LNCAP (cell line): Measurements from ENCODE around the gene ST6GALNAC3.

Source experiments
- TF ChIP-seq, protein P1 (sequence below): fragments of 450-650 bp; IDR thresholded peaks from 2 replicates; pipeline ENCODE4 v1.5.1; 2017; ENCODE audit warnings: mild to moderate bottlenecking

The ST6GALNAC3 gene

DNA sequence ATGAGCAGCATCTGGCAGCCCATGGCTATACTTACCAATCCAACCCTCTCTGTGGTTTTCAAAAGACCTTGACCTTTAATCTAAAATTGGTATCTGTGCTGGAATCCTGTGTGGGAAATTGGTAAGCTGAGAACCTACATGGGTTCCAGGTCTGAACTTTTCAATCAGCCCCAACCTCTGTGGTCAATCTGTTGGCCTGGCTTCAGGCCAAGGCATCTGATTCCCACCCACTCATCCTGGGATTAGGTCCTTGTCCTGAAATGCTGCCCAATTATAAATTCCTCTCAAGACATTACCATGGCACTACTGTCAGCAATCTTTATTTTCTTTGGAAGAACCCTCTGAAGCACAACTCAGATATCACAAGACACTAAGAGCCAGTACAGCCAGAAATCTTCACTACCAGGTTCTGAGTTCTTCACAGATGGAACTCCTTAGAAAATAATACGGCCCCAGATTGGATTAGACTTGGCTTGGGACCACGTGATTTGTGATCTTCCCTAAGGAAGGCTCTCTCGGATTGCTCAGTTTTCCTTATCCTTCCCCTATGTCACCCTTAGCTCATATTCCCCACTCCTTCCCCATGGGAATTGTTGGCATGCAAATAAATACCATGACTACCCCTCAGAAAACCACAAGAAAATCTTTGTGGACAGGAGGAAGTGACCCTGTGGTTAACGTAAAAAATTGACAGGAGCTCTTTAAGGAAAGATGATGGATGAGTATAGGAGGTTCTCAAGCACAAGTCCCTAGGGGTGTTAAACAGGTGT is 584.8 kb downstream of the ST6GALNAC3 start:
- TF ChIP-seq, protein P1, sequence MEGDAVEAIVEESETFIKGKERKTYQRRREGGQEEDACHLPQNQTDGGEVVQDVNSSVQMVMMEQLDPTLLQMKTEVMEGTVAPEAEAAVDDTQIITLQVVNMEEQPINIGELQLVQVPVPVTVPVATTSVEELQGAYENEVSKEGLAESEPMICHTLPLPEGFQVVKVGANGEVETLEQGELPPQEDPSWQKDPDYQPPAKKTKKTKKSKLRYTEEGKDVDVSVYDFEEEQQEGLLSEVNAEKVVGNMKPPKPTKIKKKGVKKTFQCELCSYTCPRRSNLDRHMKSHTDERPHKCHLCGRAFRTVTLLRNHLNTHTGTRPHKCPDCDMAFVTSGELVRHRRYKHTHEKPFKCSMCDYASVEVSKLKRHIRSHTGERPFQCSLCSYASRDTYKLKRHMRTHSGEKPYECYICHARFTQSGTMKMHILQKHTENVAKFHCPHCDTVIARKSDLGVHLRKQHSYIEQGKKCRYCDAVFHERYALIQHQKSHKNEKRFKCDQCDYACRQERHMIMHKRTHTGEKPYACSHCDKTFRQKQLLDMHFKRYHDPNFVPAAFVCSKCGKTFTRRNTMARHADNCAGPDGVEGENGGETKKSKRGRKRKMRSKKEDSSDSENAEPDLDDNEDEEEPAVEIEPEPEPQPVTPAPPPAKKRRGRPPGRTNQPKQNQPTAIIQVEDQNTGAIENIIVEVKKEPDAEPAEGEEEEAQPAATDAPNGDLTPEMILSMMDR: no peak

DNA sequence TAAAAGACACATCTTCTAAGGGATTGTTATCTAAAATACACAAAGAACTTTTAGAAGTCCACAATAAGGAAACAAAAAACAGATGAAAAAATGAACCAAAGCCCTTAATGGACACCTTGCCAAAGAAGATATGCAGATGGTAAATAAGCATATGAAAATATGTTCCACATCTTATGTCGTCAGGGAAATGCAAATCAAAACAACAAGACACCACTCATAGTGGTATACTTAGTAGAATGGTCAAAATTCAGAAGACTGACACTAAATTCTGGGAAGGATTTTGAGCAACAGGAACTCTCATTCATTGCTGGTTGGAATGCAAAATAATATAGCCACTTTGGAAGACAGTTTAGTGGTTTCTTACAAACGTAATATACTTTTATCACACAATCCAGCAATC is 587.0 kb downstream of the ST6GALNAC3 start:
- TF ChIP-seq, protein P1: no peak

DNA sequence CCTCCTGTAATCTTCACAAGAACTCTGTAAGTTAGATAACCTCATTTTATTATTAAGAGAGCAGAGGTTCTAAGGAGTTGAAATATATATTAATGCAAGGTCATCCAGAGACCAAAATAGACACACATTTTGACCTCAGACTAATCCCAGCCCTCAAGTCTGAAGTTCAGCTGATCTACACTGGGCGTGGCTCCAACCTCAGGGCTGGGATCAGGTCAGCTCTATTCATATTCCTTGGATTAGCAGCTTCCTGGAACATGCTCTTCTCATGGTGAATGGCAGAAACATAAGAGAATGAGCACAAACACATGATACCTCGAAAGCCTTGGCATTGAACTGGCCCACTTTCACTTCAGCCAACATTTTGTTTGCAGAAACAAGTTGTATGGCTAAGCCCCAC is 592.0 kb downstream of the ST6GALNAC3 start:
- TF ChIP-seq, protein P1: no peak

DNA sequence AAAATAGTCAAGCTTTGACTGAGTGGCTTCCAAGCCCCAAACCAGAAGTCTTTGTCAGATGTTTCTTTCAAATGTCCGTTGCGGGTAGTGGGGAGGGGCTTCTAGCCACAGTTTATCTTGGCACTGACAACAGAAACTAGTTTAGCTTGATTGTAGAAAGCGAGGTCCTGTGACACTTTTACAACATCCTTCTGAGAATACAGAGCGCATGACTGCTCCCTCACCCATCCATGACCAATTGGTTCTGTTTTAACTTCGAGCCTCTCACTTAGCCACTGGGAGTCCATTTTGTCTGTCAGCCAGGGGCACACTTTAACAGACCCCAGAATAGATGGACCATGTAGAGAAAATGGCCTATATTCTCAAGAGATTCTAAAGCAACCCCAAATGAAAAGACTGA is 593.5 kb downstream of the ST6GALNAC3 start:
- TF ChIP-seq, protein P1: no peak

DNA sequence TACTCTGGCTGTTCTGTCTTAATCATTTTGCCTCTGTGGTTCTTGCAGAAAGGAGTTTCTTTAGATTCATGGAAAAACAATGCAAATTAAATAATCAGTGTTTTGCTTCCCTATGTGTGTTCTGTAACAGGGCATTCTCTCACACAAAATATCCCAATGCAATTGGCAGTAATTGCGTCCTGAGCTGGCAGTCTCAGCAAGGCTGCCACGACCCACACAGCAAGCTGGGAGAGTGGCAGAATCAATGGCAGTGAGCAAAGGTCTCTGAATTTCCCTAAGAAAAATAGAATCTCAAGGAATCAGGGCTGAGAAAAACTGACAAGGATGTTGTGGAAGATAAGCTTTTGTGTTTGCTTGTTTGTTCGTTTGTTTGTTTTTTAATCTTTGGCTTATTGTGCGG is 594.6 kb downstream of the ST6GALNAC3 start:
- TF ChIP-seq, protein P1: no peak

DNA sequence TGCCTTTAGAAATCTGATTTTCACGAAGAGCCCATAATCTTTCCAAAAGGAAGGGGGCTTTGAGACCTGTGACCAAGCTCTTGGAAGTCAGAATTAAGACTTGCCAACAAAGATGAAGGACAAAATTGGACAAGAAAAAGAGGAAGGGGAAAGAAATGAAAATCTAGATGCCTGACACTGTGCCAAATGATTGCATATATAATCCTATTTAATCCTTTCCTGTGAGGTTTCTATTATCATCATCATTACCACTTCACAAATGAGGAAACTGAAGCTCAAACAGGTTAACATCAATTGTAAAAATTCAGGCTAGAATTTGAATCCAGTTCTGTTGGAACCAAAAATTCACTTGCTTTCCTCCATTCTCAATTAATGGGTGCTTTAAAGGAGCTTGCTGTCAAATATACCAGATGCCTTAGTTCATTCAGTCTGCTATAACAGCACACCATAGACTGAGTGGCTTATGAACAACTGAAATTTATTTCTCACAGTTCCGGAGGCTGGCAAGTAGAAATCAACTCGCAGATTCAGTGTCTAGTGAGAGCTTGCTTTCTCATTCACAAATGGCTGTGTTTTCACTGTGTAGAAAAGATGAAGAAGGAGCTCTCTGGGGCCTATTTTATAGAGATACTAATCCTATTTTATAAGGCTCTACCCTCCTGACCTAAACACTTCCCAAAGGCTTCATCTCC is 595.2 kb downstream of the ST6GALNAC3 start:
- TF ChIP-seq, protein P1: no peak

DNA sequence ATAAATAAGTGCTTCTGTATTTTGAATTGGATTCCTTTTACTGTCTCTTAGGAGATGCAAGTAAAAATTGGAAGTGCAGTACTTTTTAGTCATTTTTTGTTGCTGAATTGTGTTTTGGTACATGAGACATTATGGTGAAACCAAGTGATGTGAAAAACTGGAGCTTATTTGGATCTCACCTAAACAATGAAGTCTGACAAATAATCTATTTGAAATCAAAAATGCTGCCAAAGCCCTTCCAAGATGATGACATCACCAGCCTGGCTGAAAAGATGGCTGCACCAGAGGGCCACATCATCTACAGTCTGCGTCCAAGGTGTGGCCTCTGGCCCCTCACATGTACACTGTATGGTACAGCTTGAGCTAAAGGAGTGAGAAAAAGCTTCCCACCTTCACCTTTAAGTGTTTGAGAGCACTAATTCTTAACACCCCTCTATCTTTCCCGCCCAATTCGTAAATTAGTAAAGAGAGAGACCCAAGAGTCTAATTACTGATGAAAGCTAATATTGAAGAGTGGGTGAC is 600.2 kb downstream of the ST6GALNAC3 start:
- TF ChIP-seq, protein P1: no peak
